Measurements from ENCODE around the gene IPO13. TPM values are rescaled to one million over a fixed set of nuclear protein-coding genes. Genes with fewer than 3 reads are reported as not detected.

The IPO13 gene
- total RNA-seq, 1 experiment from 2014 or later, result 33.7 TPM

- no peaks in the 10 kb centered on the region for H3K36me3 ChIP-seq (ENCODE audit: low read depth, low read length)
- intact Hi-C loops (cut with micrococcal nuclease), result loop anchor here (5.0 kb wide), 1 partner anchor 46 kb away; no protein-coding TSS in a partner anchor
- H2AFZ ChIP-seq (ENCODE audit: low read length), result peak within 1 kb of the TSS; percentile 84
- no peaks in the 10 kb centered on the region for H3K9me3 ChIP-seq (ENCODE audit: low read length)
- H3K9me2 ChIP-seq (replicated peaks; ENCODE audit: low read length), result no peaks in the 10 kb centered on the region
- peaks cover 19% of the 10 kb centered on the region for H3K4me1 ChIP-seq (ENCODE audit: insufficient read depth, low read length)
- H3F3A ChIP-seq (ENCODE audit: low read length, unreplicated experiment), result no peaks in the 10 kb centered on the region
- peak within 1 kb of the TSS; percentile 57 for H3K9ac ChIP-seq (ENCODE audit: low read length)
- H3K4me3 ChIP-seq (ENCODE audit: low read length), result peak within 1 kb of the TSS; percentile 72
- no peaks in the 10 kb centered on the region for H4K20me1 ChIP-seq (ENCODE audit: low read length)
- H3K79me2 ChIP-seq (ENCODE audit: low read length), result no peaks in the 10 kb centered on the region
- peak within 1 kb of the TSS; percentile 86 for H3K4me2 ChIP-seq (ENCODE audit: low read length)
- ChIA-PET CTCF (no interaction called here), POLR2A (ENCODE audit: unreplicated experiment) (no interaction called here)
- H3K27ac ChIP-seq (ENCODE audit: low read length), result peak within 1 kb of the TSS; percentile 66
- DNase-seq (peak; percentile 87), ATAC-seq (peak; percentile 80)
- H3K27me3 ChIP-seq (ENCODE audit: low read length), result no peaks in the 10 kb centered on the region
- BruUV-seq (replicated peaks), result TSS peak; percentile 17
- TF ChIP-seq EZH2 (IDR thresholded peaks at IDR 0.05; ENCODE audit: low read length, unreplicated experiment), result no peak
- TF ChIP-seq CTCF (conservative IDR thresholded peaks at IDR 0.05; ENCODE audit: low read depth, low read length), result no peak
- no peak for TF ChIP-seq EZH2phosphoT487 (IDR thresholded peaks at IDR 0.05; ENCODE audit: borderline replicate concordance, low read length)
Observed at GRCh38 chr1:43991476-43992231, 44.9 kb downstream of the IPO13 start, which contains the start of gene CCDC24. CCDC24 (plus strand) TSS chr1:43991599; CDS start chr1:43991879, 280 bp downstream.

- BruUV-seq (replicated peaks), result no TSS peak
- Histone ChIP-seq H3K4me2 (ENCODE audit: low read length) (peak overlapping the region; percentile 86), H4K20me1 (ENCODE audit: low read length) (no peaks in the 10 kb centered on the region), H3K79me2 (ENCODE audit: low read length) (no peaks in the 10 kb centered on the region), H2AFZ (ENCODE audit: low read length) (peak overlapping the region; percentile 84; the same call in 1 of the 2 replicates), H3K9ac (ENCODE audit: low read length) (peak overlapping the region; percentile 57; the same call in 1 of the 2 replicates), H3K27ac (ENCODE audit: low read length) (no peak overlapping the region), H3K9me2 (replicated peaks; ENCODE audit: low read length) (no peaks in the 10 kb centered on the region), H3K4me3 (ENCODE audit: low read length) (peak overlapping the region; percentile 72), H3K4me1 (ENCODE audit: insufficient read depth, low read length) (peaks cover 19% of the 10 kb centered on the region), H3K27me3 (ENCODE audit: low read length) (no peaks in the 10 kb centered on the region), H3F3A (ENCODE audit: low read length, unreplicated experiment) (no peaks in the 10 kb centered on the region), H3K36me3 (ENCODE audit: low read depth, low read length) (no peaks in the 10 kb centered on the region), H3K9me3 (ENCODE audit: low read length) (no peaks in the 10 kb centered on the region)
- intact Hi-C loops (cut with micrococcal nuclease), result loop anchor here (5.0 kb wide), 1 partner anchor 45 kb away; no protein-coding TSS in a partner anchor
- TF ChIP-seq EZH2 (IDR thresholded peaks at IDR 0.05; ENCODE audit: low read length, unreplicated experiment), result no peak
- no peak for TF ChIP-seq EZH2phosphoT487 (IDR thresholded peaks at IDR 0.05; ENCODE audit: borderline replicate concordance, low read length)
- no peak for TF ChIP-seq CTCF (conservative IDR thresholded peaks at IDR 0.05; ENCODE audit: low read depth, low read length)
- ChIA-PET CTCF (no interaction called here), POLR2A (ENCODE audit: unreplicated experiment) (interaction anchor here (0.6 kb wide), 1 partner anchor 46 kb away, joined by 8 read pairs; no protein-coding TSS in a partner anchor)
- no peak for DNase-seq
- ATAC-seq, result no peak
Observed at GRCh38 chr1:43992232-43992995, 45.7 kb downstream of the IPO13 start.
